Fibroblast of the aortic adventitia (primary cell): Measurements from ENCODE around the gene TMEM14A. TPM values are rescaled to one million over a fixed set of nuclear protein-coding genes. Genes with fewer than 3 reads are reported as not detected.
A peak's percentile ranks its signal among the peaks of the same experiment; 100 is the strongest.
"Not testable (repeated sequence)": the region's sequence is repeated elsewhere in the genome, so short reads cannot be mapped to it uniquely, and the experiment has no call there.

ENCODE experiments used
- DNase-seq: peaks from one replicate; pipeline ENCODE4 v3.0.0-alpha.2; 2010; ENCODE audit warnings: low read depth
- H3K4me3 ChIP-seq: 2 replicates; pipeline ENCODE4 v1.5.1; 2011; ENCODE audit warnings: low read depth, mild to moderate bottlenecking, control low read depth, low read length, moderate library complexity
- CTCF ChIP-seq: IDR thresholded peaks from 2 replicates; pipeline ENCODE4 v1.5.1; 2011; ENCODE audit warnings: mild to moderate bottlenecking, low read length, control low read depth, inconsistent platforms; ENCODE audit not compliant: insufficient read depth
- total RNA-seq: library from RNA; depleted of rRNA; stranded (reverse); fragments of >200 nt; gene quantifications from 2 replicates; pipeline ENCODE4 v1.2.3, GENCODE V29; 2012; ENCODE audit warnings: low replicate concordance

TMEM14A gene
- total RNA-seq, 1 donor, result 60.1 TPM

- H3K4me3 ChIP-seq, result peak overlapping the region; percentile 95
- no peak for DNase-seq
- no peak for TF ChIP-seq CTCF
These were observed 763 bp downstream of the TMEM14A start for GRCh38 chr6:52671676-52672075.

GRCh38 chr6:52672412-52673025 lies 1.6 kb downstream of the TMEM14A start:
- H3K4me3 ChIP-seq, result no peak overlapping the region
- TF ChIP-seq CTCF, result no peak
- no peak for DNase-seq

GRCh38 chr6:52674666-52675065 lies 3.8 kb downstream of the TMEM14A start:
- no peak for DNase-seq
- no peak for TF ChIP-seq CTCF
- H3K4me3 ChIP-seq, result no peak overlapping the region

GRCh38 chr6:52675372-52675771 lies 4.5 kb downstream of the TMEM14A start:
- no peak for TF ChIP-seq CTCF
- DNase-seq, result no peak

GRCh38 chr6:52676631-52677030 lies 5.7 kb downstream of the TMEM14A start:
- H3K4me3 ChIP-seq, DNase-seq: not testable (repeated sequence)

More at GRCh38 chr6:52675372-52675771, 4.5 kb downstream of the TMEM14A start:
- H3K4me3 ChIP-seq, result no peak overlapping the region

GRCh38 chr6:52681416-52681815 lies 10.5 kb downstream of the TMEM14A start:
- DNase-seq, result no peak
- no peak for TF ChIP-seq CTCF

GRCh38 chr6:52686878-52687699 lies 16.2 kb downstream of the TMEM14A start:
- no peak overlapping the region for H3K4me3 ChIP-seq
- no peak for TF ChIP-seq CTCF
- no peak for DNase-seq

More at GRCh38 chr6:52681416-52681815, 10.5 kb downstream of the TMEM14A start:
- no peak overlapping the region for H3K4me3 ChIP-seq
